HG02678 (cell line): ENCODE data around the gene KCNN1.
"Not testable (repeated sequence)": the region's sequence is repeated elsewhere in the genome, so short reads cannot be mapped to it uniquely, and the experiment has no call there.

Experiments used
- ATAC-seq: cut with Tn5 transposase; IDR thresholded peaks from one replicate; pipeline ENCODE4 v1.9.1; 2021; ENCODE audit warnings: mild to moderate bottlenecking, moderate library complexity; ENCODE audit not compliant: unreplicated experiment

Gene KCNN1

DNA sequence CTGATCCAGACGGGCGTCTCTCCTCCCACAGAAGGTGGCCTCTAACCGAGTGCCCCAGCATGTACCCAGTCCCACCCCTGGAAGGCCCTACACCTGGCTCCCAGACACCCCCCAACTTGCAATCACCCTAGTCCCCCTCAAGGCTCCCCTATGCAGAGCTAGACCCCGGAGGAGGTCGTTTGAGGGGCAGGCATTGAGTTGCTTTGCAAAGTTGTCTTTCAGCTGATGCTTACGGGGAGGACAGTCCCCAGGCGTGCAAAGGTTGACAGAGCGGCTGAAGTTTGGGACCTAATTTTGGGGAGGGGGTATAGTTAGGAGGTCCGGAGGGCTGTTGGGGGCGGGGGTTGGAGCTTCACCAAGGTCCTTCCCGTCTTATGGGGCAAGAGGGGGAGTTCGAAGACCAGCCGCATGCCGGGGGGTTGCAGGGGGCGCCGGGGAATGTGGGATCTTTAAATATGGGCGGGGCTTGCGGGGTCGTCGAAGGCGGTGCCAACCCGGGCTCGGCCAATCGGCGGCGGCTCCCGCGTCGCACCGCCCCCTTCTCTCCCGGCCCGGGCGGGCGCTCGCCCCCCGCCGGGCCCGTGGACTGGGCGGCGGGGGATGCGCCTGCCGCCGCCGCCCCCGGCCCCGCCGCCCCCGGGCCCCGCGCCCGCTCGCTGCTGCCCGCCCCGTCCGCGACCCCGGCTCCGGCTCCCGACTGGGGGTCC lies at the start of gene KCNN1:
Gene KCNN1 (plus strand): TSS at position 558 of the 707 bp plus-strand sequence. CDS start 6,782 bp downstream, outside the sequence.
- ATAC-seq = no peak

DNA sequence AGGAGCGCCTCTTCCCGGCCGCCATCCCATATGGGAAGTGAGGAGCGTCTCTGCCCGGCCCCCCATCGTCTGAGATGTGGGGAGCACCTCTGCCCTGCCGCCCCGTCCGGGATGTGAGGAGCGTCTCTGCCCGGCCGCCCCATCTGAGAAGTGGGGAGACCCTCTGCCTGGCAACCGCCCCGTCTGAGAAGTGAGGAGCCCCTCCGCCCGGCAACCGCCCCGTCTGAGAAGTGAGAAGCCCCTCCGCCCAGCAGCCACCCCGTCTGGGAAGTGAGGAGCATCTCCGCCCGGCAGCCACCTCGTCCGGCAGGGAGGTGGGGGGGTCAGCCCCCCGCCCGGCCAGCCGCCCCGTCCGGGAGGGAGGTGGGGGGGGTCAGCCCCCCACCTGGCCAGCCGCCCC lies 48.8 kb upstream of the KCNN1 start:
- ATAC-seq = not testable (repeated sequence)

GRCh38 chr19:17919122-17919521 lies 47.8 kb upstream of the KCNN1 start:
- ATAC-seq = not testable (repeated sequence)

- ATAC-seq = no peak
Measured at GRCh38 chr19:17920527-17920926, 46.4 kb upstream of the KCNN1 start.

DNA sequence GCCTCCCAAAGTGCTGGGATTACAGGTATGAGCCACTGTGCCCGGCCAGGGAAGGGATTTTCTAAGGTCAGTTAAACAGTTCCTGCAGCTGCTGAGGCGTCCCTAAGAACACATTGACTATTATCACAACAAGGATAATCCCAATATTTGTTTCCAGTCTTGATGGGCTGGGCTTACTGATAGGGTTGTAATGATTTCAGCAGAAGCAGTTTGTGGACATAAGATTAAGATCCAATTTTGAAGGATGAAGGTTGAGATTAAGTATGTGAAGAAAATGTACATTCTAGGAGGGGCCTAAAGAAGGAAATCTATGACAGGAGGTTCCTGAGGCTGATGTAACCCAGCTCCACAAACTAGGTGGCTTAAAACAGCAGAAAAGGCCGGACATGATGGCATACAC lies 44.8 kb upstream of the KCNN1 start:
- ATAC-seq = no peak

DNA sequence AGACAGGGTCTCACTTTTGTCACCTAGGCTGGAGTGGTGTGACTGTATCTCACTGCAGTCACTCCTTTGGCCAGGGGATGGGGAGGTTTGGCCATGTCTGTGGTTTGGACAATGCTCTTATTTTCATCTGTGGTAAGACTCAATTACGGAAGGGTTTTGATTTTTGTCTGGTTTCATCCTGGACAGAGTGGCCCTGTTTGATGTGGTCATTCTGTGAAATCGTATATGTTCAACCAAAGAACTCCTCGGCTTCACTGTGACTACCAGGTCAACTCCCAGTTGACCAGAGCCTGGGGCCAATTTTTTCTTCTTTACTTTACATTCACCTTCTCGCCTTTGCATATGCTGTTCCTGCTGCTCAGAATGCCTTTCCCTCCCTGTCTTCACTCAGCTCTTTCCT lies 40.9 kb upstream of the KCNN1 start:
- no peak for ATAC-seq

GRCh38 chr19:17929056-17929455 lies 37.9 kb upstream of the KCNN1 start:
- no peak for ATAC-seq

GRCh38 chr19:17931532-17932191 lies 35.2 kb upstream of the KCNN1 start:
- ATAC-seq = no peak

- ATAC-seq = peak; percentile 85
Measured at GRCh38 chr19:17932485-17933338, 34.2 kb upstream of the KCNN1 start, which contains the start of gene CCDC124. Gene CCDC124 (plus strand): TSS chr19:17933015. CDS start chr19:17936421, 3,406 bp downstream.

GRCh38 chr19:17933414-17934129 lies 33.3 kb upstream of the KCNN1 start:
- ATAC-seq = no peak

DNA sequence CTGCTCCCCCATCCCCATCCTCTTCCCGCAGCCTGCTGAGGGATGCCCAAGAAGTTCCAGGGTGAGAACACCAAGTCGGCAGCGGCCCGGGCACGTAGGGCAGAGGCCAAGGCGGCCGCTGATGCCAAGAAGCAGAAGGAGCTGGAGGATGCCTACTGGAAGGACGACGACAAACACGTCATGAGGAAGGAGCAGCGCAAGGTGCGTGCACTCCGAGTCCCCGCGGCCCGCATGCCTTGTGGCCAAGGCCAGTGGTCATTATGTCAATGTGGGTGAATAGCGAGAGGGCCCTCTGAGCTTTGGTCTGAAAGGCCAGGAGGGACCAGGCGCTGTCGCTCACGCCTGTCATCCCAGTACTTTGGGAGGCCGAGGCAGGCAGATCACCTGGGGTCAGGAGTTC lies 30.5 kb upstream of the KCNN1 start:
- no peak for ATAC-seq

DNA sequence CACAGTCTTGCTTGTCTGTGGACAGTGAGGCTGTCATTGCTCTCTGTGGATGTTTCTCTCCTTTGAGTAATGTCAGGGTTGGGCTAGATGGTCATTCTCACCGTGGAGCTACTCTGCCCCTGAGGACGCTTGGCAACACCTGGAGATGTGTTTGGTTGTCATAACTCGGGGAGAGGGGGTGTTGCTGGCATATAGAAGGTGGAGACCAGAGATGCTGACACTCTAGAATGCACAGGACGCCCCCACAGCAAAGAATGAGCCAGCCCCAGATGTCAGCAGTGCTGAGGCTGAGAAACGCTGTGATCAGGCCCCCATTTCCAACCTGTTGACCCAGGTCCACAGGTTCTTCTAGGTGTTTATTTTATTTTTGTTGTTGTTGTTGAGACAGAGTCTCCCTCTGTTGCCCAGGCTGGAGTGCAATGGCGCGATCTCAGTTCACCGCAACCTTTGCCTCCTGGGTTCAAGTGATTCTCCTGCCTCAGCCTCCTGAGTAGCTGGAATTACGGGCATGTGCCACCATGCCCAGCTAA lies 29.5 kb upstream of the KCNN1 start:
- no peak for ATAC-seq

DNA sequence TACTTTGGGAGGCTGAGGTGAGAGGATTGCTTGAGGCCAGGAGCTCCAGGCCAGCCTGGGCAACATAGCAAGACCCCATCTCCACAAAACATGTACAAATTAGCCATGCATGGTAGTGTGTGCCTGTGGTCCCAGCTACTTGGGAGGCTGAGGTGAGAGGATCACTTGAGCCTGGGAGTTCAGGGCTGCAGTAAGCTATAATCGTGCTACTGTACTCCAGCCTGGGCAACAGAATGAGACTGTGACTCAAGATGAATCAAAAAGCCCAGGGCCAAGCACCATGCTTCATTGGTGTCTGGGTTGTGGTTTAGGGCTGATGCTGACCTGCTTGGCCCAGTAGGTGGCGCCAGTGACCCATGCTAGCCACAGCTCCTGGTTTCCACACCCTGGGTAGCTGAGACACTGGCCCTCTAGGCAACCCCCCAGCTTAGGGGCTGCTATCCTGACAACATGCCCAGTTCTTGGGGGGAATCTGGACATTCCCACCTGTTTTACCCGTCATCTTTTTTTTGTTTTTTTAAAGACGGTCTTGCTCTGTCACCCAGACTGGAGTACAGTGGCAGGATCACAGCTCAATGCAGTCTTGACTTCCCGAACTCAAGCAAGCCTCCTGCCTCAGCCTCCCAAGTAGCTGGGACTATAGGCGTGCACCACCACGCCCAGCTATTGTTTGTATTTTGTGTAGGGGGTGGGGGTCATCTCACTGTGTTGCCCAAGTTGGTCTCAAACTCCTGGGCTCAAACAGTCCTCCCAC lies 28.6 kb upstream of the KCNN1 start:
- ATAC-seq = no peak

DNA sequence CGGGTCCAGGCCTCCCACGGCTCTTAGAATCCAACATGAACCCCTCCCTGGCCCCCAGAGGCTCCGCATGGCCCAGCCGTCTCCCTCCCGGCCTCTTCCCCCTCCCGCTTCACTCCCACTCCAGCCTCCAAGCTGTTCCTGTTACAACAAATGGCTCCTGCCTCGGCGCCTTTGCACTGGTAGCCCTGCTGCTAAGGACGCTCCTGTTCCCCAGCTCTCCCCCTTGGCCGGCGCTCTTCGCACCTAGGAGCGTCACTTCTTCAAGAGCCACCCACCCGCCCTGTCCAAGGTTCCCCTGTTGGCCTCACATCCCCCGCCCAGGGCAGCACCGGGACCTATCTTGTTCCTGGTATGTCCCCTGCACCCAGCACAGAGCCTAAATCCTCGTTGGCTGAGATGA lies 24.7 kb upstream of the KCNN1 start:
- ATAC-seq = no peak

- no peak for ATAC-seq
Measured at GRCh38 chr19:17942582-17943273, 24.2 kb upstream of the KCNN1 start.

DNA sequence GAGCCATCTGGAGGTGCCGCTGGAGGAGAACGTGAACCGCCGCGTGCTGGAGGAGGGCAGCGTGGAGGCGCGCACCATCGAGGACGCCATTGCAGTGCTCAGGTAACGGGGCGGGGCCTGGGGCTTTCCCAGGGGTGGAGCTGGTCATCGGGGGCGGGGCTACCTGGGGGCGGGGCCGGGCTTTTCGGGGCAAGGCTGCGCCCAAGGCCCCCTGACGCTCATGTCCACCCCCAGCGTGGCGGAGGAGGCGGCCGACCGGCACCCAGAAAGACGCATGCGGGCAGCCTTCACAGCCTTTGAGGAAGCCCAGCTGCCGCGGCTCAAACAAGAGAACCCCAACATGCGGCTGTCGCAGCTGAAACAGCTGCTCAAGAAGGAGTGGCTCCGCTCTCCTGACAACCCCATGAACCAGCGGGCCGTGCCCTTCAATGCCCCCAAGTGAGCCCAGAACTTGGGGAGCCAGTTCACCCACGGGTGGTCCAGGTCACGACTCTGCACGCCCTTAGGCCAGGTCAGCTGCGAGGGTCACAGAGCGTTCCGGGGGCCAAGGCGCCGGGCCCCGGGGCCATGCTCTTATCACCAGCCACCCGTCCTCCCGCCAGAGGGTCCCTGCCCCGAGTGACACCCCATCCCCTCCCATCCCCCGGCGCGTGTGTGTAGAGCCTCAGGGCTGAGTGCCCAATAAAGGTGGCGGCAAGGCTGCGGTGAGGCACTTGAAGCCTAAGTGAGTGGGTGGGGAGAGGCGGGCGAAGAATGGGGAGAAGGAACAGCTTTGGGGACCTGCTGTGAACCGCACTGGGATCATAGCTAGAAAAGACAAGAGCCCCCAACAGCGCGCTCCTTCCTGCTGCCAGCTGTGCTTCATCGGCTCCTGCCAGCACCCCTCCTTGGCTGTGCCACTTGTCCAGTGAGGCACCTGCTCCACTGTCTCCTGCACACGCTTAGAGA lies 23.4 kb upstream of the KCNN1 start:
- no peak for ATAC-seq

GRCh38 chr19:17944301-17944700 lies 22.6 kb upstream of the KCNN1 start:
- no peak for ATAC-seq
